ENCODE measurements around the gene AKAP1. TPM values are rescaled to one million over a fixed set of nuclear protein-coding genes. Genes with fewer than 3 reads are reported as not detected.

The AKAP1 gene
- polyA plus RNA-seq, 2 of the 4 experiments (the other 2 are of a cell fraction): 45.8 to 48.0 TPM

GRCh38 chr17:57135789-57136291 lies 50.8 kb downstream of the AKAP1 start:
- ChIA-PET CTCF (interaction anchor here (0.8 to 5.4 kb wide), 5 partner anchors 14 to 698 kb away, joined by 3 to 30 read pairs (median 6); no protein-coding TSS in a partner anchor), POLR2A (no interaction called here)
- Histone ChIP-seq H3K4me1 (no peaks in the 10 kb centered on the region), H3K4me3 (no peak overlapping the region), H3K4me2 (no peak overlapping the region), H3K27ac (no peak overlapping the region), H3K9me3 (no peaks in the 10 kb centered on the region)
- ATAC-seq (no peak), DNase-seq (ENCODE audit: low read depth in 1 of 2, low spot score in 1 of 2) (no peak), FAIRE-seq (no peak)
- TF ChIP-seq HES2 (IDR thresholded peaks at IDR 0.05): no peak
- no peak for TF ChIP-seq CTCF (IDR thresholded peaks at IDR 0.05)
- no peak for TF ChIP-seq ESRRA (IDR thresholded peaks at IDR 0.05; ENCODE audit: borderline replicate concordance, low read length)
- no peak for TF ChIP-seq EP300 (IDR thresholded peaks at IDR 0.05)
- no peak for TF ChIP-seq CHD2 (IDR thresholded peaks at IDR 0.05; ENCODE audit: low read length, partially characterized antibody)
- no peak for TF ChIP-seq NPAS2 (CRISPR knock-in tag; IDR thresholded peaks at IDR 0.05; ENCODE audit: borderline replicate concordance)
- no peak for TF ChIP-seq NFE2L2 (conservative IDR thresholded peaks at IDR 0.05; ENCODE audit: low read length)
- no peak for TF ChIP-seq RNF2 (IDR thresholded peaks at IDR 0.05; ENCODE audit: borderline replicate concordance, low read depth)
- TF ChIP-seq, protein P1, sequence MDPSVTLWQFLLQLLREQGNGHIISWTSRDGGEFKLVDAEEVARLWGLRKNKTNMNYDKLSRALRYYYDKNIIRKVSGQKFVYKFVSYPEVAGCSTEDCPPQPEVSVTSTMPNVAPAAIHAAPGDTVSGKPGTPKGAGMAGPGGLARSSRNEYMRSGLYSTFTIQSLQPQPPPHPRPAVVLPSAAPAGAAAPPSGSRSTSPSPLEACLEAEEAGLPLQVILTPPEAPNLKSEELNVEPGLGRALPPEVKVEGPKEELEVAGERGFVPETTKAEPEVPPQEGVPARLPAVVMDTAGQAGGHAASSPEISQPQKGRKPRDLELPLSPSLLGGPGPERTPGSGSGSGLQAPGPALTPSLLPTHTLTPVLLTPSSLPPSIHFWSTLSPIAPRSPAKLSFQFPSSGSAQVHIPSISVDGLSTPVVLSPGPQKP (IDR thresholded peaks at IDR 0.05; ENCODE audit: low read depth, low read length): no peak
- TF ChIP-seq MAX (IDR thresholded peaks at IDR 0.05): no peak
- no peak for TF ChIP-seq BHLHE40 (IDR thresholded peaks at IDR 0.05; ENCODE audit: low read depth, low read length)
- TF ChIP-seq, protein P2, sequence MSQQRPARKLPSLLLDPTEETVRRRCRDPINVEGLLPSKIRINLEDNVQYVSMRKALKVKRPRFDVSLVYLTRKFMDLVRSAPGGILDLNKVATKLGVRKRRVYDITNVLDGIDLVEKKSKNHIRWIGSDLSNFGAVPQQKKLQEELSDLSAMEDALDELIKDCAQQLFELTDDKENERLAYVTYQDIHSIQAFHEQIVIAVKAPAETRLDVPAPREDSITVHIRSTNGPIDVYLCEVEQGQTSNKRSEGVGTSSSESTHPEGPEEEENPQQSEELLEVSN (IDR thresholded peaks at IDR 0.05; ENCODE audit: borderline replicate concordance, low read depth): no peak
- TF ChIP-seq CBX8 (IDR thresholded peaks at IDR 0.05): no peak
- TF ChIP-seq POLR2AphosphoS2 (conservative IDR thresholded peaks at IDR 0.05; ENCODE audit: low read length): no peak
- TF ChIP-seq HEYL (CRISPR knock-in tag; IDR thresholded peaks at IDR 0.05): no peak
- TF ChIP-seq, protein P3, sequence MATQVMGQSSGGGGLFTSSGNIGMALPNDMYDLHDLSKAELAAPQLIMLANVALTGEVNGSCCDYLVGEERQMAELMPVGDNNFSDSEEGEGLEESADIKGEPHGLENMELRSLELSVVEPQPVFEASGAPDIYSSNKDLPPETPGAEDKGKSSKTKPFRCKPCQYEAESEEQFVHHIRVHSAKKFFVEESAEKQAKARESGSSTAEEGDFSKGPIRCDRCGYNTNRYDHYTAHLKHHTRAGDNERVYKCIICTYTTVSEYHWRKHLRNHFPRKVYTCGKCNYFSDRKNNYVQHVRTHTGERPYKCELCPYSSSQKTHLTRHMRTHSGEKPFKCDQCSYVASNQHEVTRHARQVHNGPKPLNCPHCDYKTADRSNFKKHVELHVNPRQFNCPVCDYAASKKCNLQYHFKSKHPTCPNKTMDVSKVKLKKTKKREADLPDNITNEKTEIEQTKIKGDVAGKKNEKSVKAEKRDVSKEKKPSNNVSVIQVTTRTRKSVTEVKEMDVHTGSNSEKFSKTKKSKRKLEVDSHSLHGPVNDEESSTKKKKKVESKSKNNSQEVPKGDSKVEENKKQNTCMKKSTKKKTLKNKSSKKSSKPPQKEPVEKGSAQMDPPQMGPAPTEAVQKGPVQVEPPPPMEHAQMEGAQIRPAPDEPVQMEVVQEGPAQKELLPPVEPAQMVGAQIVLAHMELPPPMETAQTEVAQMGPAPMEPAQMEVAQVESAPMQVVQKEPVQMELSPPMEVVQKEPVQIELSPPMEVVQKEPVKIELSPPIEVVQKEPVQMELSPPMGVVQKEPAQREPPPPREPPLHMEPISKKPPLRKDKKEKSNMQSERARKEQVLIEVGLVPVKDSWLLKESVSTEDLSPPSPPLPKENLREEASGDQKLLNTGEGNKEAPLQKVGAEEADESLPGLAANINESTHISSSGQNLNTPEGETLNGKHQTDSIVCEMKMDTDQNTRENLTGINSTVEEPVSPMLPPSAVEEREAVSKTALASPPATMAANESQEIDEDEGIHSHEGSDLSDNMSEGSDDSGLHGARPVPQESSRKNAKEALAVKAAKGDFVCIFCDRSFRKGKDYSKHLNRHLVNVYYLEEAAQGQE (IDR thresholded peaks at IDR 0.05): no peak
- TF ChIP-seq, protein P4, sequence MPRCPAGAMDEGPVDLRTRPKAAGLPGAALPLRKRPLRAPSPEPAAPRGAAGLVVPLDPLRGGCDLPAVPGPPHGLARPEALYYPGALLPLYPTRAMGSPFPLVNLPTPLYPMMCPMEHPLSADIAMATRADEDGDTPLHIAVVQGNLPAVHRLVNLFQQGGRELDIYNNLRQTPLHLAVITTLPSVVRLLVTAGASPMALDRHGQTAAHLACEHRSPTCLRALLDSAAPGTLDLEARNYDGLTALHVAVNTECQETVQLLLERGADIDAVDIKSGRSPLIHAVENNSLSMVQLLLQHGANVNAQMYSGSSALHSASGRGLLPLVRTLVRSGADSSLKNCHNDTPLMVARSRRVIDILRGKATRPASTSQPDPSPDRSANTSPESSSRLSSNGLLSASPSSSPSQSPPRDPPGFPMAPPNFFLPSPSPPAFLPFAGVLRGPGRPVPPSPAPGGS (IDR thresholded peaks at IDR 0.05): no peak
- TF ChIP-seq HMGXB4 (CRISPR knock-in tag; IDR thresholded peaks at IDR 0.05; ENCODE audit: borderline replicate concordance): no peak
- TF ChIP-seq SREBF2 (IDR thresholded peaks at IDR 0.05): no peak
- no peak for TF ChIP-seq HDAC2 (IDR thresholded peaks at IDR 0.05)
- 71% methylated on average over 21 of the region's 21 CpGs for WGBS (ENCODE audit: missing lambda C conversion rate)
